Neuron (in vitro differentiated cells): Measurements from ENCODE around the gene SIVA1.

ENCODE experiments used
- H2AFZ ChIP-seq: one replicate; pipeline ENCODE4 v1.6.1; 2013; ENCODE audit warnings: low read depth, mild to moderate bottlenecking, inconsistent platforms, low read length, moderate library complexity
- H3K27me3 ChIP-seq: one replicate; pipeline ENCODE4 v1.6.1; 2013; ENCODE audit warnings: low read length; ENCODE audit not compliant: insufficient read depth
- H3K36me3 ChIP-seq: one replicate; pipeline ENCODE4 v1.6.1; 2013; ENCODE audit warnings: low read length; ENCODE audit not compliant: insufficient read depth
- H3K4me1 ChIP-seq: one replicate; pipeline ENCODE4 v1.6.1; 2013; ENCODE audit warnings: low read length; ENCODE audit not compliant: insufficient read depth
- H3K4me3 ChIP-seq: 2 replicates; pipeline ENCODE4 v1.5.1; 2013; ENCODE audit warnings: mild to moderate bottlenecking, low read length, moderate library complexity
- H3K9me3 ChIP-seq: one replicate; pipeline ENCODE4 v1.6.1; 2013; ENCODE audit warnings: low read length

The SIVA1 gene

DNA sequence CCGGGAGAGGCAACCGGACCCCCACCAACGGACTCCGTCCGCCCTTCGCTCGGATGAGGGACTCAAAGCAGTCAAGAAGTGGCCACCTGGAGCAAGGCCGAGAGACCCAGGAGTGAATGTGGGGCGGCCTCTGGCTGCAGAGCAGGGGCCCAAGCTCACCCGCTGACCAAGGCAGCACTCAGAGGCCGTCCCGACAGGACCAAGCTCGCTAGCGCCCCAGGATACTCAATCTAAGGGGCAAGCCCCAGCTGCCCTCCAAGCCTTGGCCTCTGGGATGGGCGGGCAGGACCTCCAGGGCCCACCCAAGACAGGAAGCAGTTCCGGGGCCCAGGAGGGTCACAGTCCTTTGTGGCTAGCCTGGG, 41.7 kb downstream of the SIVA1 start:
- peak overlapping the region; percentile 70 for H3K4me3 ChIP-seq
- H3K9me3 ChIP-seq = no peaks in the 10 kb centered on the region
- H2AFZ ChIP-seq = no peak overlapping the region
- peaks cover 35% of the 10 kb centered on the region for H3K4me1 ChIP-seq
- peaks cover 36% of the 10 kb centered on the region for H3K27me3 ChIP-seq
- H3K36me3 ChIP-seq = peaks cover 22% of the 10 kb centered on the region

DNA sequence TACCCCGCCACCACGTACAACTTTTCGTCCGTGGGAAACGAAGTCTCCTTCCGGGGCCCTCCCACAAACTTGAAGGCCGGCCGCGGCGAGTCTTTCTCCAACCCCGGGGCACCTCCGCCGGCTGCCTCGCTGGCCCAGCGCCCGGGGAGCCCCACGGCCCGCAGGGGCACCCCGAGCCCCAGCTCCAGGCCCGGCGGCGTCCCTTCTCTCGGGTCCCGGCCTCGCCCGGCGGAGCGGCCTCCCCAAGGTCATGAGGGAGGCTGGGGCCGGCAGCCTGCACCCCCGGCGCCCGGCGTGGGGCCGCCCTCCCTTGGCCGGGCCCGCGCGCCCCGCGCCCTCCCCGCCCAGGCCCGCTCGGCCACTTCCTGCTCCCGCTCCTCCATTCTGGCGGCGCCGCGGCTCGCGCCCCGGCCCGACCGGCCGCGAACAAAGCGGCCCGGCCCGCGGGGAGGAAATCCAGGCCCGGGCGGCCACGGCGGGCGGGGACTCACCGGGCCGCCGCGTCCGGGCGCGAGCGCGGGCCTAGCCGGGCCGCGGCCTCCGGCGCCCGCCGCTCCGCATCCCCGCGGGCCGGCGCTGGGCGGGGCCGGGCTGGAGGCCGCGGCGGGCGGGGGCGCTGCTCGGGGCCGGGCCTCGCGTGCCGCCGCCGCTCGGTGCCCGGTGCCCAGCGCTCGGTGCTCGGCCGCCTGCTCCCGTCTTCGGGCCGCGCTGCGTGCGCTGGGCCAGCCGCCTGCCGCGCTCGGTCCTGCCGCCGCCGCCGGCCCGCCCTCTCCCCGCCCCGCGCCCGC, 42.2 kb downstream of the SIVA1 start, which contains the start of gene AKT1:
AKT1 (minus strand) TSS at position 756 of the 788 bp plus-strand sequence. CDS start 3,105 bp downstream, outside the sequence.
- Histone ChIP-seq H2AFZ (peak within 1 kb of the TSS; percentile 59), H3K4me1 (peaks cover 39% of the 10 kb centered on the region), H3K27me3 (peaks cover 40% of the 10 kb centered on the region)

DNA sequence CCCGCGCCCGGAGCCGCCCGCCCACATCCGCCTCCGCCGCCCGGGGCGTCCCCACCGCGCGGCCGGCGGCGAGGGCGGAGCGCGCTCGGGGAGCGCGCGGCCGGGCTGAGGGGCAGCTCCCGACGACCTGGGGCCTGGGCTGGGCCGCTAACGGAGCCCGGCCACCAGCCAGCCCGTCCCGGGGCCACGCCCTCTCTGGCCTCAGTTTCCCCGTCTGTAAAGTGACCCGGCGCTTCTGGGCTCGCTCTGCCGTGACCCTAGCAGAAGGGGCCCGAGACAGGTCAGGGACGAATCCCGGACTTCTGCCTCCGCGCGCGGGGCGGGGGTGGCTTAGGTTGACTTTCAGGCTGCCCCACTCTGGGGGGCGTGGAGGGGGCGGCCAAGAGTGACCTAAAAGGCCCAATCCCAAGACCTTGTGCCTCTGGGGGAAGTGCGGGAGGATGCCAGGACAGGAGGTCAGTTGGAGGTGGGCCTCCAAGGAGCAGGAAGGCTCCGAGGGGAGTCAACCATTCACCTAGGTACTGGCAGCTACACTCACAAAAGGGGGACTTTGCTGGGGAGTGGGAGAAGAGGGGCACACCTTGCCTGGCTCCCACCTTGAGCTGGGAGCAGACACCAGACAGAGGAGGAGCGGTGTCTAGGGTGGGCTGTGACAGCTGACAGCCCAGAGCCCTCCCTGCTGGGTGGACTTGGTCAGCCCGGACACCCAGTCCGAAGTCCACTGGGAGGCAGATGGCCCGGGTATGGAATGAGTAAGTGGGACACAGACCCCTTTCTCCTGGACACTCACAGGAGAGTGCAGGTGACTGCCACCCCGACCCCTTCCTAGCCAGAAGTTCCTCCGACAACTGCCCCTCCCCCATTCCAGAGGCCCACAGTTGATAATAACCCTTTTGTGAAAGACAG, 43.1 kb downstream of the SIVA1 start:
- Histone ChIP-seq H3K4me3 (peak overlapping the region; percentile 70), H3K36me3 (peaks cover 12% of the 10 kb centered on the region), H2AFZ (peak overlapping the region; percentile 59), H3K27me3 (peaks cover 44% of the 10 kb centered on the region), H3K4me1 (peaks cover 39% of the 10 kb centered on the region), H3K9me3 (no peaks in the 10 kb centered on the region)

More for the DNA sequence above, 42.2 kb downstream of the SIVA1 start, which contains the start of gene AKT1:
- H3K36me3 ChIP-seq = peaks cover 18% of the 10 kb centered on the region
- H3K4me3 ChIP-seq = peak within 1 kb of the TSS; percentile 70
- H3K9me3 ChIP-seq = no peaks in the 10 kb centered on the region

DNA sequence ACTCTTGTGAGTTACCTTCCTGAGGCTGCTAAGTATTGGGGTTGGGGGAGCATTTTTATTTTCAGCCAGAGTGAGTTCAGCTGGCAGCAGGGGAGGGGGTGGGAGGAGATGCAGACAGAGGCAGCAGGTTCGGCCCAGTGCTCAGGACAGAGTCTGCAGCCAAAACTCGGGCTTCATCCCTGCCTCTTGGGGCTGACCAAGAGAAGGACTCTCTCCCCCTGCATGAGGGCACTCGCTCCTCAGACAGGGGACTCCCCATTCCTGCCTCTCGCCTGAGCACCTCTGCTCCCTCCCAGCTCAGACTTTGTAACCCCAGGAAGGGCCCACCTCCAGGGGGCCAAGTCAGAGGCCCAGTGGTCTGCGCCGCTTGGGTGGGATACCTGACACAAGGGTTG, 43.7 kb downstream of the SIVA1 start:
- Histone ChIP-seq H3K4me3 (no peak overlapping the region), H3K36me3 (peaks cover 5% of the 10 kb centered on the region), H2AFZ (no peak overlapping the region), H3K27me3 (peaks cover 50% of the 10 kb centered on the region), H3K9me3 (no peaks in the 10 kb centered on the region), H3K4me1 (peaks cover 45% of the 10 kb centered on the region)

DNA sequence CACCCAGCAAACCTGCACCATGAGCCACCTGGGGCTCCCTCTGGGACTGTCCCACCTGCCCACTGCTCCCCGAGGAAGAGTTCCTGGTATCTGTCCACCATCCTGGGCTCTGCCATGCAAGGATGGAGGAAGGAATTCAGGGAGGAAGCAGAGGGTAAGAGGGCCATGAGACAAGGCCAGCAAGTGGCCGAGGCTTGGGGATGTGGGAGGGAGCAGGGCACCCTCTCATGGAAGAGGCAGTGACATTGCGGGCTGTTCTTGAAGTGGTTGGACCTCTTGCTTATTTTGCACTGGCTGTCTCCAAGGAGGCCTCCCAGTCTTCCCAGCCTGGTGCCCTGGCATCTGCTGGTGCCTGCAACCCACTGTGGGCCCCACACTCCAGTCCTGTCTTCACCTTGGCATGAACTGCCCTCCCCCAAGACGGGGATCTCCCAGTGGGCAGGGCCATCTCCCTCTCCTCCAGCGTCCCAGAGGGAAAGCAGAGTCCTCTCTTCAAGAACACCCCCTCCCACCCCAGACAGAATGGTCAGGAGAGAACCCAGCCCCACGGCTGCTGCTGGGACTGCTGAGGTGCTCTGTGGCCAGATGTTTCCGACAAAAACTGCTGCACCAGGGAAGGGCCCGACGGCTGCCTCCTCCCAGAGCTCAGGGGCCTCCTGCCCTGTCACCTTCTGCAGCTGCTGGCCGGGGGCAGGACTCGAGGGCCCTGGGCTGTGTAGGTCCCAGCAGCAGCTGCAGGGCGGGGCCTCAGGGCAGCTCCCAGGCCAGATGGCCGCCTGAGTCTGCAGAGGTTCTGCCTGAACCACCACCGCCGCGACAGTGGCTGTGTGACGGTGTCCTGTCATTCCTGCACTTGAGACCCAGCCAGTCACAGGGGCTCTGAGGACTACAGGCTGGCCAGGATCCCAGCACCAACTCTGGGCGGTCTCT, 44.4 kb downstream of the SIVA1 start:
- Histone ChIP-seq H3K27me3 (peaks cover 57% of the 10 kb centered on the region), H3K4me1 (peaks cover 46% of the 10 kb centered on the region), H2AFZ (no peak overlapping the region), H3K4me3 (no peak overlapping the region), H3K9me3 (no peaks in the 10 kb centered on the region), H3K36me3 (no peaks in the 10 kb centered on the region)

DNA sequence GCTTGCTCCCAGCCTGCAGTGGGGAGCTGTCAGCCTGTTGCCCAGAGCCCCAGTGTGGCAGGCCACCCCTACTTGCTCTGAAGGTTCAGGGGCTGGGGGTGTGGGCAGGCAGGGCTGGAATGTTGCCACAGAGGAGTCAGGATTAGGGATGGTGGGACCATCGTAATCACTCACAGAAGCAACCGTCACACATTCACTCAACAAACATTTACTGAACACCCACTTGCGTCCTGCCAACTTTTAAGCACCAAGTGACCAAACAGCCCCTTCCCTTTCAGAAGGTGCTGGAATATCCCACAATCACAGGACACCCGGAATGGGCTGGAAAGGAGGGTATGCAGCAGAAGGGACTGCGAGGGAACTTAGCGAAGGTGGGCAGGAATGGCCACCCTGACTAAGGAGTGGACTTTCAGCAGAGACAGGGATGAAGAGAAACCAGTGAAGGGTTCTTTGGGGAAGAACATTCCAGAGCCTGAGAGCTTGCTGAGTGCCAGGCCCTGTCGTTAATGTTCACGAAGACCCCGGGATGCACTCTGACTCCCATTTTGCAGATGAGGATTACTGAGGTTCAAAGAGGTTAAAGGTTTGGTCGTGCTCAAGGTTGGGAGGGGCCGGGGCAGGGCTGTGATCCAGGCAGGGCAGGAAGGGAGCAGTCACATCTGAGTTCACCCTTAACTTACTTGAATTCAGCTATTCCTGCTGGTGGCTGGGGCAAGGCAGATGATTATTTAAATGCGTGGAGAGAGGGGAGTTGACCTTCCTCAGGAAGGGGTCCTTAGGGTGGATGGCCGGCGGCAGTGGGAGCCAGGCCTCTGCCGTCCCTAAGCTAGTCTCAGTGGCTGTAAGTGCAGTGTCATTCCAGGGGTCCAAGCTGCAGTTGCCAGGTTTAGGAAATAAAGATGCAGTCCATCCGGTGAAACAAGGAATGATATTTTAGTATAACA, 45.6 kb downstream of the SIVA1 start:
- Histone ChIP-seq H3K9me3 (no peaks in the 10 kb centered on the region), H3K27me3 (peaks cover 64% of the 10 kb centered on the region), H3K4me3 (no peak overlapping the region), H3K36me3 (no peaks in the 10 kb centered on the region), H3K4me1 (peaks cover 39% of the 10 kb centered on the region), H2AFZ (no peak overlapping the region)

DNA sequence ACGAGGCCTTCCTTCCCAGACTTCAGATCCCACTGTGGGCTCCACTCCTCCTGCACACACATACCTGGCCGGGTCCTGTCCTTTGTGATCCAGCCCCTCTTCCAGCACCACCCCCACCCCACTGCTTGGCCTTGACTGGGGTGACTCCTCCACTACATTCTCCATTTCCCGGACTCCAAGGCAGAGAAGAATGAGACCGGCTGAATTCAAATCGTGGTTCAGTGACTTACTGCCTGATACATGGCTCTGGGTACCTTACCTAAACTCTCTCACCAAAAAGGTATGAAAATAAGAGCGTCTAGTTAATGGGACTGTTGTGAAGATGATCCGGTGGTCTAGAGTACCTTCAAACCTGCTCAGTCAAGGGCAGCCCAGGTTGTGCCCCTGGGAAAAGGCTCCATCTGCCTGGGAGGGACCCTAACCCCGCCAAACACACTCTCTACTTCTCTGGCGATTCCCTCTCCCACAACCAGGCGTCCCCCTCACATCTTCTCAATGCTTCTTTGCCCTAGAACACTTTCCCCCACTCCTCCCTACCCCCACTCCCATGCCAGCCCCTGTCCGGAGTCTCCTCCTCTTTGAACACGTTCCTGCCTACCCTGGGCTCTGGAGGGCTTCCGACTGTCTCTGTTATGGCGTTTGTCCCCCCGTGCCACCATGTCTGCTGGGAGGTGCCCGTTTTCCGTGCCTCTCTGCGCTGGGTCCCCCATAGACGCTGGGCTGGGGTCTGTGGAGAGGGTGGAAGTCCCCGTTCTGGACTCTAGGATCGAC, 46.5 kb downstream of the SIVA1 start:
- peak overlapping the region; percentile 24 for H3K4me3 ChIP-seq
- H3K4me1 ChIP-seq = peaks cover 31% of the 10 kb centered on the region
- H3K27me3 ChIP-seq = peaks cover 65% of the 10 kb centered on the region
- no peak overlapping the region for H2AFZ ChIP-seq
- H3K36me3 ChIP-seq = no peaks in the 10 kb centered on the region
- no peaks in the 10 kb centered on the region for H3K9me3 ChIP-seq

DNA sequence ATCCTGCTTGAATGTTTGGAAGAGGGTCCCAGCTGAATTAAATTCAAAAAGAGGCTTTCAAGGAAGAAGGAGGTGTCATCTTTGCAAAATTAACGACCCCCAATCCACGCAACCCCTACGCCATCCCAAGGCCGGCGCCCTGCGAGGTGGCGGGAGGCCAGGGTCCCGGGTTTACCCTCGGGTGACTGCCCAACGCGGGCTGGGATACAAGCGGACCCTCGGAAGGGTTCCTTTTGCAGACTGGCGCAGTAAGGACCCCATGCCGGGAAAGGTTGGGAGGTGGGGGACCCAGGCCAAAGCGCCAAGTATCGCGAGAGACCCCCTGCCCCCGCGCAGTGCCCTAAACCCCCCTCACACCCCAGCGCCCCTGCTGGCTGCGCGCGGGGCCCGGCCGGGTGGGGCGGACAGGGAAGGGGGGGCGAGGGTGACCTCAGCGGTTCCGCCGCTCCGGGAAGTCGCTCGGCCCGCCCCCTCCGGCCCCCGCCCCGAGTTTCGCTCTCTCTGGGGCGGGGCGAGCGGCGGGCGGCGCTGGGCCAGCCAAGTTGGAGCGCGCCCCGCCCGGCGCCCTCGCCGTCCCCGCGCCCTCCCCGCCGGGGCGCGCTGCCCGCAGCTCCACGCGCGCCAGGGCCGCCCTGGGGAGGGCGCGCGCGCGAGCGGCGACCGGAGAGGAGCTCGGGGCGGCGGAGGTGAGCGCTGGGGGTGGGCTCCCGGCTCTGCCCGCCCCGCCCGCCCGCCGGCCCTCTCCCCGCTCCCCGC, 47.2 kb downstream of the SIVA1 start:
- Histone ChIP-seq H2AFZ (no peak overlapping the region), H3K36me3 (no peaks in the 10 kb centered on the region), H3K27me3 (peaks cover 65% of the 10 kb centered on the region), H3K4me3 (peak overlapping the region; percentile 24), H3K4me1 (peaks cover 27% of the 10 kb centered on the region), H3K9me3 (no peaks in the 10 kb centered on the region)

DNA sequence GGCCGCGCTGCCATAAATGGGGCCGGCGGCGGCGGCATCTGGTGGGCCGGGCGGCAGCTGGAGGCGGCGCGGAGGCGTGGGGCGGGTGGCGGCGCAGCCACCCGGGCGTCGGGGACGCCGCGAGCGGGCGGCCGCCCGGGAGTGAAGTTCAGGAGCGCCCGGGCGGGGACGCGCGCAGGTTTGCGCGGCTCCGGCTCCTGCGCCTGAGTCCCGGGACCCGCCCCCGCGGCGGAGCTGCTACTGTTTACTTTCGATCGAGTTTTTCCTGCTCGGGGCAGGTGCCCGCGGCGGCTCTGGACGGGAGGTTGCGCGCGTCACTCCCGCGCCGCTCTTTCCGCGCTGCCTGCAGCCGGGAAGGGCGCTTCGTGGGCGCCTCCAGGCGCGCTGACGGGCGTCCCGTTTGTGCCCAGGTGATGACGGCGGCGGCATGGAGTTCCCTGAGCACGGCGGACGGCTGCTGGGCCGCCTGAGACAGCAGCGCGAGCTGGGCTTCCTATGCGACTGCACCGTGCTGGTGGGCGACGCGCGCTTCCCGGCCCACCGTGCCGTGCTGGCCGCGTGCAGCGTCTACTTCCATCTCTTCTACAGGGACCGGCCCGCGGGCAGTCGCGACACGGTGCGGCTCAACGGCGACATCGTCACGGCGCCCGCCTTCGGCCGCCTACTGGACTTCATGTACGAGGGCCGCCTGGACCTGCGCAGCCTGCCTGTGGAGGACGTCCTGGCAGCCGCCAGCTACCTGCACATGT, 48.0 kb downstream of the SIVA1 start, which contains the start of gene ZBTB42:
ZBTB42 (plus strand) TSS at position 331 of the 749 bp plus-strand sequence; CDS start at position 428, 97 bp downstream.
- peaks cover 65% of the 10 kb centered on the region for H3K27me3 ChIP-seq
- no peaks in the 10 kb centered on the region for H3K36me3 ChIP-seq
- peak within 1 kb of the TSS; percentile 33 for H3K4me3 ChIP-seq
- peaks cover 25% of the 10 kb centered on the region for H3K4me1 ChIP-seq
- H2AFZ ChIP-seq = no peak within 1 kb of the TSS
- H3K9me3 ChIP-seq = no peaks in the 10 kb centered on the region
